NCI-H1694 treated with DMSO at 0.1 percent for 48 hours (cell line): Measurements from ENCODE around the gene SEMA4G.

ENCODE experiments used
- DNase-seq: peaks from one replicate; lab custom pipeline; 2025; lab: John Stamatoyannopoulos, UW

SEMA4G gene, protein sequence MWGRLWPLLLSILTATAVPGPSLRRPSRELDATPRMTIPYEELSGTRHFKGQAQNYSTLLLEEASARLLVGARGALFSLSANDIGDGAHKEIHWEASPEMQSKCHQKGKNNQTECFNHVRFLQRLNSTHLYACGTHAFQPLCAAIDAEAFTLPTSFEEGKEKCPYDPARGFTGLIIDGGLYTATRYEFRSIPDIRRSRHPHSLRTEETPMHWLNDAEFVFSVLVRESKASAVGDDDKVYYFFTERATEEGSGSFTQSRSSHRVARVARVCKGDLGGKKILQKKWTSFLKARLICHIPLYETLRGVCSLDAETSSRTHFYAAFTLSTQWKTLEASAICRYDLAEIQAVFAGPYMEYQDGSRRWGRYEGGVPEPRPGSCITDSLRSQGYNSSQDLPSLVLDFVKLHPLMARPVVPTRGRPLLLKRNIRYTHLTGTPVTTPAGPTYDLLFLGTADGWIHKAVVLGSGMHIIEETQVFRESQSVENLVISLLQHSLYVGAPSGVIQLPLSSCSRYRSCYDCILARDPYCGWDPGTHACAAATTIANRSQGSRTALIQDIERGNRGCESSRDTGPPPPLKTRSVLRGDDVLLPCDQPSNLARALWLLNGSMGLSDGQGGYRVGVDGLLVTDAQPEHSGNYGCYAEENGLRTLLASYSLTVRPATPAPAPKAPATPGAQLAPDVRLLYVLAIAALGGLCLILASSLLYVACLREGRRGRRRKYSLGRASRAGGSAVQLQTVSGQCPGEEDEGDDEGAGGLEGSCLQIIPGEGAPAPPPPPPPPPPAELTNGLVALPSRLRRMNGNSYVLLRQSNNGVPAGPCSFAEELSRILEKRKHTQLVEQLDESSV

DNA sequence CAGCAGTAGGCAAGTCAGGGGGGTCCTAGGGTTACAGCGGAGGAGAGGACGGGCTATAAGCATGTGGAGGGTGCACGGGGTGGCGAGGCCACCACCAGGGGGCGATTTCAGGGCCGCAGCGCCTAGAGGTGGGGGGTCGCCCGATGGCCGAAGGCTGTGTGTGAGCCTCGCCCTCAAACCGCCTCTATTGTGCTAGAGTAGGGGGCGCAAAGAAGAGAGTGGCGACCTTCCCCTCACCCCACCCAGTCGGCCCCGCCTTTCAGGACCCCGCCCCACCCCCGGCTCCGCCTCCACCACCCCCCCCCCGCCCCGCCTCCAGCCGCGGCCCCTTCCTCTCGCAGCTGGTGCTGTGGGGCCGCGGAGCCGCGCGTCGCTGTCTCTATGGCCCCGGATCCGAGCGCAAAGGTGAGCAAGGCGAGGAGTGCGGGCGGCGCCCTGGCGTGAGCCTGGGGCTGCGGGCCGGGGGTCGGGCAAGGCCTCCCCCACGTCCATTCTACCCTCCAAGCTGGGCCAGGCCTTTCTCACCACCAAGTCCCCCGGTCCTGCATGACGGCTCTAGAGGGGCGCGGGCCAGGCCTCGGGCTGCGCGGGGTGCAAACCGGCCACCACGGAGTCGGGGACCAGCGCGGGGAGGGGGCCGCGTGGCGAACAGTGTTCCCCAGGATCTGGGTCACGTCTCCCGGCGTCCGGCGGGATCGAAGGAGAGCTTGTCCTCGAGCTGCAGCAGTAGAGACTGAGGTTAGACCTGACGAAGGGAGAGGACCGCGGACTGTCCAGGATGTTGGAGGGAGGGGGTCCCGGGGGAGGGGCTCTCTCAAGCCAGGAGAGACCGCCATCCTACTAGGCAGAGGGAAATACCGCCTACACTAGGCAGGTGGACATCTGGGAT lies at the start of gene SEMA4G:
SEMA4G (plus strand) TSS at position 318 of the 889 bp plus-strand sequence. CDS start 3,409 bp downstream, outside the sequence.
- DNase-seq: no peak

DNA sequence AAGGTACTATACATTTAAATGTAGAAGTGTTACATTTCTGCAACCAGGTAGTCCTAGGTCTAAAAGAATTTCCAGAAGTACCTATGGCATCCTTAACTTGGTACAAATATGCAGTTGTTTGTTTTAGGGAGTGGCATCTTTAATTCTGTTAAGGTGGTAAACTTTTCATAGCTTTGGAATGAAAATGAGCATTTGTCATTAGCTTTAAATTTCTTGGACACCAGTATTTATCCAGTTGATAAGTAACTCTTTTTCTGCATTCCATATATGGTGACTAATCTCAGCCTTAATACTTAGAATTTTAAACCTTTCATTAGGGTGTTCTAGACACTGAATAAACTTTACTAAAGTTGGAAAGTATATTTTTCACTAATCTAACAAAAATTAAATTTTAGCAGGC lies 45.7 kb upstream of the SEMA4G start:
- DNase-seq: no peak

DNA sequence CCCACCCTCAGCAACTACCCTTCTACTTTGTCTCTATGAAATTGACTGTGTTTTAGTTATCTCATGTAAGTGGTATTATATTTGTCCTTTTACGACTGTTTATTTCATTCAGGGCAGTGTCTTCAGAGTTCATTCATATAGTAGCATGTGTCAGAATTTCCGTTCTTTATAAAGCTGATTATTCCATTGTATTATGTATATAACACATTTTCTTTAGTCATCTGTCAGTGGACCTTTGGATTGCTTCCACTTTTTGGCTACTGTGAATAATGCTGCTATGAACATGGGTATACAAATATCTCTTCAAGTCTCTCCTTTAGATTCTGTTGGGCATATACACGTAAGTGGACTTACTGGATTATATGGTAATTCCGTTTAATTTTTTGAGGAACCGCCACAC lies 42.0 kb upstream of the SEMA4G start:
- DNase-seq: no peak

DNA sequence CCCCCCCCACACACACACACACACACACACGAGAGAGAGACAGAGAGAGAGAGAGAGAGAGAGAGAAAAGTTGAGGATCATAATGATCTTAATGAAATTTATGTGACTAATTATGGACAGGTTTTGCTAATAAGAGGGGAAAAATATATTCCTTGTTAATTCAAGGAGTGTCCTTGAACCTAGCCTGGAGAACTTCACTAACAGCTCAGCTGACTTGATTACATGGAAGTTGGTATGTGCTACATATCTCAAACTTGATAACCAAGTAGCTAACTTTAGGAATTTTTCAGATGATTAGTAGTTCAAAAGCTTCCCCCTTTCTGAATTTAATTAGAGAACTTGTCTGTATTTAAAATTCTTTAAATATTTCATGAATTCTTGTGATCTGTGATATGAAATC lies 41.3 kb upstream of the SEMA4G start:
- no peak for DNase-seq

DNA sequence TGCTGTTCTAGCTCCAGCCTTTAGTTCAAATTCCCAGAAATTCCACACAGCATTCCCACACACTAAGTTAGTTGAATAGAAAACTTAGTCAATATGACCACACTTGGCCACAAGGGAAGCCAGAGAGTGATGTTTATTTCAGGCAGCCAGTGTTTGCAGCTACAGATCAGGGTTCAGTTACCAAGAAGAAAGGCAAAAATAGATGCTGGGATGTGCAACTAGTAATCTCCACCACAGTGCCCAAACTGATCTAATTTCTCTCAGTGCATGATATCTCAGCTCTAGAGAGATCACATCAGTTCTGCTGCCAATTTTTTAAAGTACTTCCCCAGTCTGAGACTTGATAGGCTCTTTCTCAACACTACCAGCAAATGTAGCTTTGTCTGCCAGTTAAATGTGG lies 38.9 kb upstream of the SEMA4G start:
- DNase-seq: no peak

DNA sequence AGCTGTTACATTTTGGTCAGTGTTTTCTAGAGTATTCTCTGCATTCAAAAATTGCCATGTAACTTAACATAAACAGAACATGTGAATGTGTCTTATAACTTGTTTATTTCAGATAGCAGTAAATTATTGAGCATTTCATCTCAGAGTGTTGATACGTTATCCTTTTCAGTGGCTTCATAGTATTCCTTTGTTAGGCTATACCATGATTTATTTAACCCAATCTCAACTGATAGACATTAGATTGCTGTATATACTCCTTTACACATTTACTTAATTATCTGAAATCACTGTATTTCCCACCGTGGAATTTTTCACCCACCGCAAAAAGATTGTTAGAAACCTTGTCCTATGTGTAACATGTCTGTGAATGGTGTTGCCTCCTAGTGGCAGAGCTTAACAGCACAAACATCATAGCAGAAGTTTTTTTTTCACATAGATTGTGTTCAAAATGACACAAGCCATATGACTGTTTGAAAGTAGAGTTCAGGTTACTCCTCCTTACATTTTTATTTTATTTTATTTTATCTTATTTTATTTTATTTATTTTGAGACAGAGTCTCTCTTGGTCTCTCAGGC lies 35.1 kb upstream of the SEMA4G start:
- DNase-seq: no peak

DNA sequence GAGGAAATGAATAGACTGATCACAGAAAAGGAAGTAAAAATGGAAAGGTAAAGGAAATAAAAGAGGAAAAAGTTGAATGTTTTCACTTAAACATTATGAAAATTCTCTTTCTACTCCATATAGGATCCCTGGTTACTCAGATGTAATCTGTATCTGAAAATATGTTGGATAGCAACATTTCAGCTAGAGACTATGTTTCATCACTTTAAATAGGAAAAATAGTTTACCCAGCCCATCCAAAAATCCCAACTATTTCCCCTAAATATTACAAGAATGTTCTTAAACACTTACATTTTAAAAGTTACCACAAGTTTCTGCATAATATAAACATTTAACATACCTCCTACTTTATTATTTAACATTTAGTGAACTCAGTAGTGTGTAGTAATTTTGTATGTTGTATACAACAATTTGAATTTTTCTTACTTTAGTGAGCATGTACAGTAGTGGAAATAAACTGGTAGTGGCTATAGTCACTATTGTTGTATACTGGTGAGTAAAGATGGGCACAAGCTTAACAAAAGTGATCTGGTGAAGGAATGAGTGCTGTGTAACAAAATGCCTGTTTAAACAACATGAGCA lies 29.4 kb upstream of the SEMA4G start:
- no peak for DNase-seq

DNA sequence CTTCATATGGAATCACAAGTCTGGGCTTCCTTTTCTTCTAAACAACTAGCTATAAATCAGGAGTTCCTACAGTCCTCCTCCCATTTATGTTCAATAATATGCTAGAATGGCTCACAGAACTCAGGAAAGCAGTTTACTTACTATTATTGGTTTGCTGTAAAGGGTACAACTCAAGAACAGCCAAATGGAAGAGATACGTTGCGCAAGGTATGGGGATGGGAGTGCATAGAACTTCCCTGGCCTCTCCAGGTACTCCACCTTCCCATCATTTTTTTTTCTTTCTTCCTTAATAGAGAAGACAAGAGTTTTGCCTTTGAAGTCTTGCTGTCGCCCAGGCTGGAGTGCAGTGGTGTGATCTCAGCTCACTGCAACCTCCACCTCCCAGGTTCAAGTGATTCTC lies 27.1 kb upstream of the SEMA4G start:
- no peak for DNase-seq

DNA sequence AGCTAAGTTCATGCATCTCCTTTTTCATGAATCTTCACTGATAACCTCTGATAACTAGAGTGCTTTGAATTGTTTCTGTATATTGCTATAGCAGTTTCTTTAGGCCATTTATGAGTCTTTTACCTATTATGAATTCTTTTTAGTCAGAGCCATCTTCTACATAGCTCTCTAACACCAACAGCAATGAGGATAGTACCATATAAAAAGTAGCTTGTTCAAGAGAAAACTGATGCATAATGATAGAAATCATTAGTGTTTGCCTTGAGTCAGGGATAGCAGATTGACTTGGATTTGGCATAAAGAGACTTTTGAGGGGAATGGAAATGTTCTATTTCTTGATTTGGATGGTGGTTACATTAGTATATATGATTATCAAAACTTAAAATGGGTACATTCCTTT lies 25.8 kb upstream of the SEMA4G start:
- DNase-seq: no peak

DNA sequence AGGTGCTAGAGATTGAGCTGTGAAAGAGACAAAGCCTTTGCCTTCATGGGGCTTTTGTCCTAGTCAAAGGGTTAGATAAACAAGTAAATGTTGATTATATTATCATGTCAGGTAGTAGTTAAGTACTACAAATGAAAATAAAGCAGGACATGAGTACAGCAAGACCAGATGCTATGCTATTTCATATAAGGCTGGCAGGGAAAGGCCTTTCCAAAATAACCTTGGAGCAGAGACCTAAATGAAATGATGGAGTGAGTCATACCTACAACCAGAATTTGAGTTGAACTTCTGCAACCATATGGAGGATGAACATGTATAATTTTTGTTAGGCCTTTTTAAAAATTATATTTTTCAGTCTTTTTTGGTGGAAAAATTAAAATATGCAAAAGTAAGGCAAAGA lies 23.6 kb upstream of the SEMA4G start:
- DNase-seq: no peak

DNA sequence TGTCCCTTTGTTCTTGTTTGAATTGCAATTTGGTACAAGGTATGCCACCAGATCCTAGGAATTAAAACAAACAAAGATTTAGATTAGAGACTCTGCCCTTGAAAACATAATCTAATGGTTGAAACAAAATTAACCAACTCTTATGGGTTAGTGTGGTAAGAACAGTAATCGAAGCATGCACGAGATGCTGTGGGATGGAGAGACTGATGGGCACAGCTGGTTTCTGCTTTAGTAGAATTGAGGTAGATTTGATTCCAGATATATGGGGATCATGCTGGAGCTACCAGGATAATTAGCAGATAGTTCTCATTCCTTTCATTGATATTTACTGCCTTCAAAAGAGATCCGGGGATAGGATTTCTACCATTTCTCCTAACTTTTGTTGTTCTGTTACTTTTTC lies 20.4 kb upstream of the SEMA4G start:
- DNase-seq: no peak

DNA sequence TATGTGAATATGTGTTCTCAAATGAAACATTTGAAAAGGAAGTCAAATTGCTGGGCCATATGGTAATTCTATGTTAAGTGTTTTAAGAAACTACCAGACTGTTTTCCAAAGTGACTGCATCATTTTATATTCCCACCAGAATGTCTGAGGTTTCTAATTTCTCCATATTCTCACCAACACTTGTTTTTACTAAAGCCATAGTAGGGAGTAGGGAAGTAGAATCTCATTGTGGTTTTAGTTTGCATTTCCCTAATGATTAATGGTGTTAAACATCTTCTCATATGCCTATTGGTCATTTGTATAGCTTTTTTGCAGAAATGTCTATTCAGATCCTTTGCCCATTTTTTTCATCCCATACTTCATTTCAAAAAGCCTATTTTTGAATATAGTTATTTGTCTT lies 9.1 kb upstream of the SEMA4G start:
- DNase-seq: no peak

DNA sequence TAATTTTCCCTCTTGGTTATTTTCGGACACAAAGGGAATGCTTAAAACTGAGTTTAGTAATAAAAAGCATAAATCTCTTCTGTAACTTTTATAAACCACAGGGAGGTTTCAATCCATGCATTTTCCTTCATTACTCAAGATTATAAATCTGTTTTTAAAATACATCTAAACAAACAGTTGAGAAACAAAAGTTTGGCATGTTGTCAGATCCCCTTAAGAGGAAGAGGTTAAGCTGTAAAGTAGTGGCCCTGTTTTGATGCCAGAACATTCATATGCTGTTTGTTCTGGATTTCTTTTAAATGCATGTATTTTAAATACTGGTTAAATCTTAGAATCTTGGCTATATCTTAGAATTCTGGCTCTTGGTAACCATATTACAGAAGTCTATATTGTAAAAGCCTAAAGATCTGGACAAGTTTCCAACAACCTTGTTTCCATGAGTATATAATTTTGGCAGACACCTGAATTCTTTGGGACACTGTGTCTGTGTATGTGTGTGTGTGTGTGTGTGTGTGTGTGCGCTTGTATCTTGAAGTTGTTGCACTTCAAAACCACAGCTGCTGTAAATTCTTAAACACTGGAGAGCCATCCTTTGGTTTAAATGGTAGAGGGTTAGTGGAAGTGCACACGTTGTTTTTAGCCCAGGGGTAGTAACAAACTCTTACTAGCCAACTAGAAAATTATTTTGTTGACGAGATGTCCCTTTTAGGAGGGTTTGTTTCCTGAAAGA lies 6.8 kb upstream of the SEMA4G start:
- no peak for DNase-seq

DNA sequence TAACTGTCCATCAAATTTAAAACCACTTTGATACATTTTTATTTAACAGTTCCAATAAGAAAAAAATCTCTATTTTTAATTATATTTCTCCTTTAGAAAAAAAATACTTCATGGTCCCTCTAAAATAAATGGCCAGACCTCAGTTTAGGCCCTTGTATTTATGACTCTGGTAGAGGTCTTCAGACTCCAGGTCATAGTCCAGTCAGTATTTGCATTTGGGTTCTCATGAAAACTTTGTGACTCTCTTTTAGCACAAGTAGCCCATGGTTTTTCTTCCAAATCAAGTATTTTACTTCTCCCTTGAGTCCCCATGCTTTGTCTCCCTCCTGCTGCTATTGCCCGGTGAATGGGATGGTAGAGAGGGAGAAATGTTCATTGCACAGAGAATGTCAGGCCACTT lies 5.5 kb upstream of the SEMA4G start:
- DNase-seq: no peak

DNA sequence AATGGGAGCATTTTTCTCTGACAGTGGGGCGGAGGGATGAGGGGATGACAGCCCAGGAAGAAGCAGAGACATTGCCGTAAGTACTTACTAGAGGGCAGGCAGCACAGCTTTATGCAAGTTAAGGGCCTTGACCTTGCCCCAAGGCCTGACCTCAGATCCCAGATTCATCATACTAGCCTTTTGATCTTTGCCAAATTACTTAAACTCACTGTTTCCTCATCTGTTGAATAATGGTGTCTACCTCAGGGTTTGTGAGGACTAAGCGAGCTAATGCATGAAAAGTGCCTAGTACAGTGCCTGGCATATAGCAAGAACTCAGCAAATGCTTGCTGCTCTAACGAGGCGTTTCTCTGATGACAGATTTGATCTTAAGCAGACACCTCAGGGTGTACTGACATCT lies 3.5 kb upstream of the SEMA4G start:
- no peak for DNase-seq

DNA sequence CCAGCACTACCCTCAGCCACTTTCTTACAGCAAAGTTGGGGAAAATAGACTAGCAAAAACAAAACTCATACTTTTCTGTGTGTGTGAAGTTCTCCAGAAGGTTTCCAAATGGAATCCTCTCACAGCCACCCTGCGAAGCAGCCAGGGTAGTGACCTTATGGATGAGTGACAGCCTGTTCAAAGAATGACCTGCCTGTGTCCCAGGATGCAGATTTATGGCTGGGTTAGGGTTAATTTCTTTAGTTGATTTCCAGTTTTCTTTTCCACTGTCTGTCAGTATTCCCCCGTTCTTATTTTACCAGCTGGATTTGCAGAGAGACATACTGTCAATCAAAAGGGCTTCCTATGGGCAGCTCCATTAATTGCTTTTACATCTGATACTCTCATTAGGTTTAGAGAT lies 2.4 kb upstream of the SEMA4G start:
- no peak for DNase-seq

DNA sequence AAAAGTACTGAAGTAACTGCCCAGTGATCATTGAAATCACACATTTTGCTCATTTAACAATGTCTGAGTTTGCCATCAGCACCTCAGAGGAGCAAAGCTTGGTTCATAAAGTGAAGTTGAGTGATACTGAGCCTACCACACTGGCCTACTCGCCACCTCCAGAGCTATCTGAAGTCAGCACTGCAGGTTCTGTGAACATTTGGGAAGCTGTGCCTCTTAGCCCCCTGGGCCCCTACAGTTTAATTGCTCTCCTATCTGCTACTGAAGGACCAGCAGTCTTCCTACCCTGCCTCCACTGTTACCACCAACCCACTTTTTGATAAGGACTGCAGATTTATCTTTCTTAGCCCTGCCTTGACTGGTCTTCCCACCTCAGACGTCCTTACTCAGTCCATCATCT lies 2.0 kb upstream of the SEMA4G start:
- DNase-seq: no peak

DNA sequence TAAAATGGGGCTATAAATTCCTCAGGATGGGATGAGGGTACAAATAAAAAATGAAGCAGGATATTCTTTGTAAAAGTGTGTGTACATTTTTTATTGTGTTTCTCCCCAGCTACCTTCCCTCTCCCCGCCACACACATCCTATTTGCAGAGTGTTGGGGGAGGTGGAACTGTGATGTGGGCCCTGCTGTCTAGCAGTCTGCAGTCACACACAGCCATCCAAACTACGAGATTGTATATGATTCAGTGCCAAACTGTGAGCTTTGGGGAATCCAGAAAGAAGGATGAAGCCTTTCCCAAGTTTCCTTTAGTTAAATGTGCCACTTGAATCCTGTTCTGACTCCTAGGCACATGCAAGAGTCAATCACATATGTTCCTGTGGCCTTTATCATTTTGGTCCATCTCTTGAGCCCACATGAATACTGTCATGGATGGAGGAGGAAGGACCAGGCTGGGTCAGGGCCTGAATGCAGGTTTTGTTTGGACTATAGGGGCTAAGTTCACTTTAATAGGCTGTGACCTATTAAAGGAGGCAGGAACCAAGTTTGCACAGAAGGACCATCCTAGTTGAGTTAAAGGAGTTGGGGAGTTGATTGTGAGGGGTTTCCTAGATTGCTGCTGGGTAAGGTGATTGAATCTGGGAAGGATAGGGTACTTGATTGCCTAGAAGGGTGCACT lies 1.1 kb upstream of the SEMA4G start:
- DNase-seq: no peak

DNA sequence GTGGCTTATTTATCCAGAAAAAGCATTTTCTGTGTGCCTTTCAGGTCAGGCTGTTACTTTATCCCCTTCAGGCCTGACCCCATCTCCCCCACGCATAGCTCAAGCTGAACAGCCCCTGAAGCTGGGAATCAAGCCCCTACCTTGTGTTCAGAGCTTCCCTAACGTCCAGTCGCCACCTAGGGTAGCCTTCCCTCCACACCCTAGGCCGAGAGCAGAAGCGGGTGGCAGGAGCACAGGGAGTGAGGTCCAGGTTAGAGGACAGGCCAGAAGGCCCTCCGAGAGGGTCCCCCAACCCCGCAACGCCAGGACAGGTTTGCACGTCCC lies 479 bp upstream of the SEMA4G start:
- no peak for DNase-seq

DNA sequence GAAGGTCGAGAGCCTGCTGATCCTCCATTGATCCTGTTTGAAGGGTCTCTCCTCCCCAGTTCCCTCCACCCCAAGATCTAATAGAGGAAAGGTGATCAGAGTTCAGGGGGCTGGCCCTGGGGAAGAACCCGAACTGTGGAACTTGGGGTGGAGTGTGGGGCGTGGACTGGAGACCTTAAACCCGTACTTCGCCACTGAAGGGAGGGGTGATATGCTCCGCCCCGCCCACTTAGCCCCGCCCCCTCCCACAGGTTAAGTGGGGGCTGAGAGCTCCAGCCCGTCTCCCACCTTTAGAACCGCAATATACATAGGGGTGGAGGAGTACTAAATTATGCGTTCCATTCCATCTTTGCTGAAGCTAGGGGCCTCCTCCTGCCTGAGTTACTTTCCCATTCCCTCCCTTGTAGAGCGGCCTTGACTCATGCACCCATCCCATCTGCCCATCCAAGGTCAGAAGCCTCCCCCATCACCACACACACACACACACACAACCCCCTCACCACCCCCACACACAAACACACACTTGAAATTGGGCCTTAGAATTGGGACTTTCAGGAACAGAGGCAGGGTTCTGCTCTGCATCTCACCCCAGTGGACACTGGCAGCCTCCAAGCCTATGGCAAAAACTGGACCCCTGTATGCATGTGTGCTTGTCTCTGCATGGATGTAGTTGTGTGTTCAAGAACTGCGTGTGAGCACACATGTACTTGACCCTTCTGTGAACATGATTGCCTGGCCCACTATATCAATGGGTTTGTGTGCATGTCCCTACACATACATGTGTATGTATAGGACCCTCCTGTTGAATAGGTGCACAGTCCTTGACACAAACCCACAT lies 991 bp downstream of the SEMA4G start:
- DNase-seq: no peak
